HG02943 (cell line): Measurements from ENCODE around the gene FOXO3.
"Not testable (repeated sequence)": the region's sequence is repeated elsewhere in the genome, so short reads cannot be mapped to it uniquely, and the experiment has no call there.

Source experiments
- ATAC-seq: cut with Tn5 transposase; IDR thresholded peaks from one replicate; pipeline ENCODE4 v1.9.1; 2021; ENCODE audit warnings: mild to moderate bottlenecking, low read depth, moderate library complexity; ENCODE audit not compliant: unreplicated experiment

Gene FOXO3

GRCh38 chr6:108654465-108655106 is 93.9 kb downstream of the FOXO3 start:
- no peak for ATAC-seq

GRCh38 chr6:108655806-108656651 is 95.3 kb downstream of the FOXO3 start:
- no peak for ATAC-seq

- no peak for ATAC-seq
Measured at GRCh38 chr6:108656836-108657235, 96.1 kb downstream of the FOXO3 start.

DNA sequence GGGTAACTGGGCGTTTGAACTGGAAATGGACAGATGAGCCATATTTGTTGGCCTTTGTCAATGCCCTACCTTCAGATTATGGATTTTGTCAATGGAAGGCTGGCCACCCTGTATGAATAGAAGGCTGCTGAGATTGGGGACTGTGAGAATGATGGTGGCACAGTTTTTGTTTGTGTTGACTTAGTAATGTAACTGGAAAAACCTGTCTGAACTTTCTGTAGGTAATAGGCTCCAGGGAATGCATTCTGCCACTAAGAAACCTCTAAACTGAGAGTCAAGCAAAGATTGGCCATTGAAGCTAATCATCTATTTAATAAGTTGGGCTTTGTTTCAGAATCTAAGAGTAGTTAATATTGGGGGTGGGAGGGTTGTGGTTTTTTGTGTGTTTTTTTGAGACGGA is 97.5 kb downstream of the FOXO3 start:
- no peak for ATAC-seq

- not testable (repeated sequence) for ATAC-seq
Measured at GRCh38 chr6:108658785-108659184, 98.1 kb downstream of the FOXO3 start.

- no peak for ATAC-seq
Measured at GRCh38 chr6:108660251-108660650, 99.5 kb downstream of the FOXO3 start.

GRCh38 chr6:108661430-108661829 is 100.7 kb downstream of the FOXO3 start:
- ATAC-seq, result no peak

GRCh38 chr6:108661982-108662381 is 101.3 kb downstream of the FOXO3 start:
- no peak for ATAC-seq

- no peak for ATAC-seq
Measured at GRCh38 chr6:108662702-108663101, 102.0 kb downstream of the FOXO3 start.

GRCh38 chr6:108663494-108664064 is 102.9 kb downstream of the FOXO3 start:
- not testable (repeated sequence) for ATAC-seq

- no peak for ATAC-seq
Measured at GRCh38 chr6:108665495-108666196, 104.9 kb downstream of the FOXO3 start.

DNA sequence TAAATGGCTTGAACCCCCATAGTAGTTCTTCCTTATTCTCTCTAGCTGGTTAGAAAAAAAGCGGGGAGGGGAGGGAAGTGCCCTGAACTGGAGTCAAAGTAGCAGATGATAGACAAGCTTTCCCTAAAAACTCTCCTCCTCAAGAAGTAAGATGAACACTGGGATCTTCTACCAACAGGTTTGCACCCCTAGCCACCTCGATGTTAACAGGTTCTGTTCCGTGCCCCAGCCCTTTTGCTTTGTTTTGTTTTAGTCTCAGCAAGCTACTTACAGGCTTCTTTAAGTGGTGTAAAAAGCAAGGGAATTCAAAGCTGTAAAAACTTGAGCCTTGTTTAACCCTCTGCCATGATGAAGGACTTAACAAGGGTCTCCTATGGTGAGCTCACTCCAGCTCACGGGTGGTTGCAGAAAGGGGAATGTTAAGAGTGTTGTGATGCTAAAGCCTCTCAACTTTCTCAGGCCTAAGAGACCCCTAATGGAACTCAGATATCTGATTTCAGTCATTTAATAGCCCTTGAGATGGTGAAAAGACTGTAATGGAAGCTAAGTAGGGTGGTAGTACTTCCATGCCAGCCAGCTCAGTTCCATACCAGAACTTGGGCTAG is 106.0 kb downstream of the FOXO3 start:
- no peak for ATAC-seq

DNA sequence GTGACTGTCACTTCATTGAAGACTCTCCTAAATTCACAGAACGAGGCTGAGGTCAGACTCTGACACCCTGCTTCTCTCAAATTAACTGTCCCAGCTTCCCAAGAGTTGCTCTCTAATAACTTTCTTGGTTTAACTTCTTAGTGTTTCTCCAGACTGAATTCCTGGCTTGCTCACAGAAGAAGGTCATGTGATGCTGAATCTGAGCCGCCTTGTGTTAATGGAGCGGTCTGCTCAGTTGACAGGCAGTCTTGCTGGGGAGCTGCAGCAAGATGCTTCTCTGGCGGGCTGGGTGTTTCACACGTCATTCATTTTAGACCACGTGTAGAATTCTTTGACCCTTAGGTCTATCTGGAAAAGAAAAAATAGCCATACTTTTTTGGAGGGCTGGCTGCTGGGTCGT is 107.3 kb downstream of the FOXO3 start:
- ATAC-seq, result no peak

GRCh38 chr6:108669673-108670072 is 109.0 kb downstream of the FOXO3 start:
- ATAC-seq, result no peak

- ATAC-seq, result no peak
Measured at GRCh38 chr6:108671175-108671574, 110.5 kb downstream of the FOXO3 start.

DNA sequence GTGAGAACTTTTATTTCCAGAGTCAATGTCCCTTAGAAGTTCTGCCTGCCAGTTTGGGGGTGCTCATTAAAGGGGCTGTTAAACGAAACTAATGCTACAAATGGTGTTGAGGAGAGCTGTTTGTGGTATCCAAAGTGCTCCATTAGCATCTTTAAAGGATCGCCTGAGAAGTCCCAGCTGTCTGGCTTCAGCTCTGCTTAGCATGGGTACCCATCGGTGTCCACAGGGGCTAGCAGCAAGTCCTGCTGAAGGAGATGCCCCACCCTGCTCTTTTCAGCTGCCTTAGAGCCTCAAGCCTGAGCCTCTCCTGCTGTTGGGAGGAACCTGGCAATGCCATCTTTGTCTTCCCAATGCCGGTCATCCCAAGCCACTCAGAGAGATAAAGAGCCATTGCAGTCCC is 111.1 kb downstream of the FOXO3 start:
- ATAC-seq, result no peak

GRCh38 chr6:108672641-108673040 is 111.9 kb downstream of the FOXO3 start:
- no peak for ATAC-seq

- ATAC-seq, result no peak
Measured at GRCh38 chr6:108673153-108673552, 112.4 kb downstream of the FOXO3 start.

DNA sequence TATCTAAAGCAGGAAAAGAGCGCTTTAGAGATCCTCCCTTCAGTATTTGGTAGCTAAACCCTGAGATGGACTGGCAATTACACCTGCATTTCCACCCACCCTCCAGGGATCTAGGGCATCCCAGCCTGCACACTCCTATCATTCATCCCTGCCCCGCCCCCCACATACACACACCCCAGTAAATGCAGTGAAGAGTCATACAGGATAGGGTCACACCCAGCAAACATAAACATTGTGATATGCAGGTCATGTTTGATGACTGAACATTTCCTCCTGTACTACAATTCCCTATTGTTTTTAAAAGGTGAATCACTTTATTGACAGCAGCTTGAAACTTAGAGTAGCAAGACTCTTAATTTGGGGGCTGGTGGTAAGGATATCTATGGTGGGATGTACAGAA is 112.9 kb downstream of the FOXO3 start:
- no peak for ATAC-seq
